Non-pigmented ciliary epithelial cell (primary cell): ENCODE results near the gene ENG.
"Not testable (repeated sequence)": the region's sequence is repeated elsewhere in the genome, so short reads cannot be mapped to it uniquely, and the experiment has no call there.

Experiments used
- DNase-seq: peaks from one replicate; pipeline ENCODE4 v3.0.0-alpha.2; 2010; ENCODE audit warnings: low read depth

ENG gene

GRCh38 chr9:127793093-127793708, 61.3 kb downstream of the ENG start:
- no peak for DNase-seq

GRCh38 chr9:127792417-127793031, 61.9 kb downstream of the ENG start:
- DNase-seq = no peak

DNA sequence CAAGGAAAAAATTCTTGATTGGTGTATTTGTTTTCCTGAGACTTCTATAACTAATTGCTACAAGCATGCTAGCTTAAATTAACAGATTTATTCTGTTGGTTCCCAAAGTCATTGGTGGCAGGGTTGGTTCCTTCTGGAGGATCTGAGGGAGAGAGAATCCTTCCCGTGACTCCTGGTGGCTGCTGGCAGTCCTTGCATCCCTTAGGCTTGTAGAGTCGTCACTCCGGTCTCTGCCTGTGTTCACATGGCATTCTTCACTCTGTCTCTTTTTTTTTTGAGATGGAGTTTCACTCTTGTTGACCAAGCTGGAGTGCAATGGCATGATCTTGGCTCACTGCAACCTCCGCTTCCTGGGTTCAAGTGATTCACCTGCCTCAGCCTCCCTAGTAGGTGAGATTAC, 63.4 kb downstream of the ENG start:
- DNase-seq = no peak

- DNase-seq = no peak
These were observed 64.2 kb downstream of the ENG start for GRCh38 chr9:127790094-127790855.

GRCh38 chr9:127789179-127789578, 65.3 kb downstream of the ENG start:
- no peak for DNase-seq

GRCh38 chr9:127788337-127789011, 66.0 kb downstream of the ENG start:
- no peak for DNase-seq

- no peak for DNase-seq
These were observed 67.7 kb downstream of the ENG start for GRCh38 chr9:127786773-127787104.

- no peak for DNase-seq
These were observed 68.3 kb downstream of the ENG start, which contains the start of gene CDK9 for GRCh38 chr9:127785933-127786772. Gene CDK9 (plus strand): TSS chr9:127786034. CDS start chr9:127786149, 115 bp downstream.

DNA sequence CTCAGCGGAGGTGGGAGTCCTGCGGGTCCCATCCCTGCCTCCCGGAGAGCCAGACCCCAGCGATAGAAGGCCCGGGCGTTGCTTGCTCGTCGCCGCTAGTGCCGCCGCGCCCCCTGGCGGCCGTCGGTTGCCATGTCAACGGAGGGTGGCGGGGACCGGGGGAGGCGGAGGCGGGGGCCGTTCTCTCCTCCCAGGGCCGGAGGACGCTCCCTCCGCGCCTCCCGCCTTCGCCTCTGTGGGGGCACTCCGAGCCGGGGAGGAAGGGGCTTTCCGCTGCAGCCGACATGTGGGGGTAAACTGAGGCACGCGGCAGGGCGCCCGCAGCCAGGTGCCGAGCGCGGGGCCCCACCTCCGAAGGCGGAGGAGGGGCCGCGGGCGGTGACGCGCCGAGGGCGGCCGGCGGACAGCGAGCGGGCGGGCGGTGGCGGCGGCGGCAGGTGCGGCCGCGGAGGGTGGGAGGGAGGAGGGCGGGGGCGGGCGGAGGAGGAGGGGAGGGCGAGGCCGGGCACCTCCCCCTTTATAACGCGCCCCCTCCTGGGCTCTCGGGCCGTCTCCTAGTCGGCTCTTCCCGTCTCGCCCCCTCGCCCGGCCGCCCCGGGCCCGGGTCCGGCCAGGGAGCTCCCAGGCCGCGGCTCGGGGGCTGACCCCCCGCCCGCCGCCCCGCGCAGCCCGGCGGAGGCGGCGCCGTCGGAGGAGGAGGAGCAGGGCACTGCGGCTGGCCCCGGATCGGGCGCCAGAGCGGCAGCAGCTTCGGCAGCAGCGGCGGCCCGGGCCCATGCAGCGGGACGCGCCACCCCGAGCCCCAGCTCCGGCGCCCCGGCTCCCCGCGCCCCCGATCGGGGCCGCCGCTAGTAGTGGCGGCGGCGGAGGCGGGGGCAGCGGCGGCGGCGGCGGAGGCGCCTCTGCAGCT, 69.2 kb downstream of the ENG start:
- DNase-seq = no peak

GRCh38 chr9:127783111-127784008, 71.1 kb downstream of the ENG start:
- no peak for DNase-seq

DNA sequence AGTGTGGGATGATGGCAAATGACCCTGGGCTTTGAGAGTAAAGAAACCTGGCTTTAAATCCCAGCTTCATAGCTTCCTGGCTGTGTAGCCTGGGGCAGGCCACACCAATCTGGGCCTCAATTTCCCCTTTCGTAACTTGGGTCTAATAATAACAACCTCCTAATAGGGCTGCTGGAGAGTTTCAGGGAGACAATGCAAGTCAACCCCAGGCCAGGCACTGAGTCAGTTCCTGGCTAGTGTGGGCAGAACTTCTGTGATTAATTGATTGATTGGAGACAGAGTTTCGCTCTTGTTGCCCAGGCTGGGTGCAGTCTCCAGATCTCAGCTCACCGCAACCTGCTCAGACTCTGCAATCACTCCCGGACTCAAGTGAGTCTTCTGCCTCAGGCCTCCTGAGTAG, 72.7 kb downstream of the ENG start:
- DNase-seq = no peak

DNA sequence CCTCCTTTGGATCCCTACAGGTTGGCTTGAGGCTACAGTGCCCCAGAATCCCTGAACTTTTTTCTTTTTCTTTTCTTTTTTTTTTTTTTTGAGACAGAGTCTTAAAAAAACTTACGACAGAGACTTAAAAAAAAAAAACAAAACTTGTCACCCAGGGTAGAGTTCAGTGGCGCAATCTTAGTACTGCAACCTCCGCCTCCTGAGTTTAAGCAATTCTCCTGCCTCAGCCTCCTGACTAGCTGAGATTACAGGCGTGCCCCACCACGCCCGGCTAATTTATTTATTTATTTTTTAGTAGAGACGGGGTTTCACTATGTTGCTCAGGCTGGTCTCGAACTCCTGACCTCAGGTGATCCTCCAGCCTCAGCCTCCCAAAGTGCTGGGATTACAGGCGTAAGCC, 73.5 kb downstream of the ENG start:
- not testable (repeated sequence) for DNase-seq

DNA sequence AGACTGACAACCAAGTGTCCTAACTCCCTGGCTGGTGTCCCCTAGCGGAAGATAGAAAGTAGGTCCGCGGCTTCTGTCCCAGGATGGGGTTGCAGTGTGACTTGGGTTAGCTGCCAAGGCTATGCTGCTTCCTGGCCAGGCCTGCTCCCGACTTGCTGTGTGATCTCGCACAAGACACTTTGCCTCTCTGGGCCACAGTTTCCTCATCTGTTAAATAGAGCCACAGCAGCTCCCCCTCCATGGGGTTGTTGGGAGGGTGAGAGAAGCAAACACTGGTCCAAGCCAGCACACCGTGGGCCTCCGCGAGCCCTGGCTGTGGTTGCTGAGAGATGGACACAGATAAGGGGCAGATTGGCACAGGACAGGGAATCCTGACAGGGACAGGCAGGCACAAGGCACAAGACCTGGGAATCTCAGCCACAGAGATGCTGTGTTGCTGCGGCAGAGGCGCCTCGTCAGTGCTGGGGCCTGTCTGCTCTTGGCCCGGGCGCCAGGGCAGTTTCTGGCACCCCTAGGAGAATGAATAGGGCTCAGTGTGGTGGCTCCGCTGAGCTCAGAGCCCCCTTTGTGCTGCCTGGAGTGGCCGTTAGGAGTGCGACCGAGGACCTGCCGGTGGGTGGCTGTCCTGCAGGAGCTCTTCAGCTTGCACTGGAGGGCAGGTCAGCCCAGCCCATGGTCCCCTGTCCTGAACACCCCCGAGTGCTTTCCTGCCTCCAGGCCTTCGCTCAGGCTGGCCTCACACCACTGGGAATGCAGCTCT, 74.2 kb downstream of the ENG start:
- no peak for DNase-seq

DNA sequence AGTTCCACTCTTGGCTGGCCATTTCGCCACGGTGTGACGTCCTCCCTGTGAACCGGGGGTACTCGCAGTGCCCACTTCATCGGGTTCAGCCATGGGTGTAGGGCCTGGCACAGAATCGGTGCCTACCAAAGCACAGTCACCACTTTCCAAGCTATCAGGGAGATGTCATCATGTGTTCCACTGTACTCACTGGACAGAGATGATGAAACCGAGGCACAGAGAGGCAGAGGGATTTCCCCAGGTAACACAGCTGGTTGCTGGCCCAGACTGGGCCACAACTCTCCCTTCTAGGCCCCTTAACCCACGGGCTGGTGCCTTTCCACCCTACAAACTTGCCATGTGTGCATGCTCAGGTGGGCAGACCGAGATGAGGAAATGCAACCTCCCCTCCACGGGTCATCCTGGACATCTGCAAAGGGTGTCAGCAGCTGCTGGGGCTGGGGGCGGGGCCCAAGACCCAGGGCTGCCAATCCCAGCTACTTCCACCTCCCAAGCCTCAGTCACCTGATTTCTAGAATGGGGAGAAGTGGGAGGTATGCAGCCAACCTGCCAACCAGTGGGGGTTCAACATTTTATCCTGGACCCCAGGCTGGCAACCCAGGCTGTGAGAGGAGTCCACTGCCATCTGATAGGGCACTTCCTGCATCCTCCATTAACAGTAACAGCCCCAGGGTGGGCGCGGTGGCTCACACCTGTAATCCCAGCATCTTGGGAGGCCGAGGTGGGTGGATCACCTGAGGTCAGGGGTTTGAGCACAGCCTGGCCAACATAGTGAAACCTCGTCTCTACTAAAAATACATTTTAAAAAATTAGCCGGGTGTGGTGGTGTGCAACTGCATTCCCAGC, 75.1 kb downstream of the ENG start:
- no peak for DNase-seq

- DNase-seq = no peak
These were observed 76.0 kb downstream of the ENG start, which contains the start of gene SH2D3C for GRCh38 chr9:127778280-127779135. Gene SH2D3C (minus strand): TSS chr9:127778666. CDS start chr9:127778627, 39 bp downstream.

- no peak for DNase-seq
These were observed 77.0 kb downstream of the ENG start for GRCh38 chr9:127777368-127777980.

DNA sequence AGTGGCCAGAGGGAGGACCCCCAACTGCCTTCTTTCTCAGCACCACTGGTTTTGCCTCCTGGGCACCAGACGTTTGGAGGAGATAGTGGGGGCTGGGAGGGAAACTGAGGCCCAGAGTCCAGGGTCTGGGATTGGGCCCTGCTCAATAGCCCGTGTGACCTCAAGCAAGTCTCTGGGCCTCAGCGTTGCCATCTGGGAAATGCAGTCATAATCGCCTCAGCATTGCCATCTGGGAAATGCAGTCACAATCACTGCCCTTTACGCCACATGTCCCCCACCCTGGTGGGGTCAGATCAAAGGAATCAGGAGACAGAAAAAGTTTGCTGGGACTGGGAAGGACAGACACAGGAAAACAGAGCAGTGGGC, 77.6 kb downstream of the ENG start:
- DNase-seq = no peak
